ENCODE measurements around the gene CDH23. TPM values are rescaled to one million over a fixed set of nuclear protein-coding genes. Genes with fewer than 3 reads are reported as not detected.

Gene CDH23
- total RNA-seq, 1 experiment from 2014 or later = not detected

GRCh38 chr10:71596127-71596526 is 199.4 kb downstream of the CDH23 start:
- Histone ChIP-seq H4K20me1 (ENCODE audit: low read length) (no peaks in the 10 kb centered on the region), H3F3A (ENCODE audit: low read length, unreplicated experiment) (no peaks in the 10 kb centered on the region), H2AFZ (ENCODE audit: low read length) (no peak overlapping the region), H3K9me3 (ENCODE audit: low read length) (no peaks in the 10 kb centered on the region), H3K4me3 (ENCODE audit: low read length) (no peak overlapping the region), H3K36me3 (ENCODE audit: low read depth, low read length) (no peaks in the 10 kb centered on the region), H3K79me2 (ENCODE audit: low read length) (no peaks in the 10 kb centered on the region), H3K9ac (ENCODE audit: low read length) (no peak overlapping the region), H3K27ac (ENCODE audit: low read length) (no peak overlapping the region), H3K9me2 (replicated peaks; ENCODE audit: low read length) (no peaks in the 10 kb centered on the region), H3K4me1 (ENCODE audit: insufficient read depth, low read length) (no peaks in the 10 kb centered on the region), H3K27me3 (ENCODE audit: low read length) (0 out of 2 replicates have a peak, but pooled peaks cover 4% of the 10 kb centered on the region), H3K4me2 (ENCODE audit: low read length) (no peak overlapping the region)
- ATAC-seq = no peak
- ChIA-PET CTCF (no interaction called here), POLR2A (ENCODE audit: unreplicated experiment) (no interaction called here)
- TF ChIP-seq EZH2 (IDR thresholded peaks at IDR 0.05; ENCODE audit: low read length, unreplicated experiment) (no peak), EZH2phosphoT487 (IDR thresholded peaks at IDR 0.05; ENCODE audit: borderline replicate concordance, low read length) (no peak)
- TF ChIP-seq, protein P1, sequence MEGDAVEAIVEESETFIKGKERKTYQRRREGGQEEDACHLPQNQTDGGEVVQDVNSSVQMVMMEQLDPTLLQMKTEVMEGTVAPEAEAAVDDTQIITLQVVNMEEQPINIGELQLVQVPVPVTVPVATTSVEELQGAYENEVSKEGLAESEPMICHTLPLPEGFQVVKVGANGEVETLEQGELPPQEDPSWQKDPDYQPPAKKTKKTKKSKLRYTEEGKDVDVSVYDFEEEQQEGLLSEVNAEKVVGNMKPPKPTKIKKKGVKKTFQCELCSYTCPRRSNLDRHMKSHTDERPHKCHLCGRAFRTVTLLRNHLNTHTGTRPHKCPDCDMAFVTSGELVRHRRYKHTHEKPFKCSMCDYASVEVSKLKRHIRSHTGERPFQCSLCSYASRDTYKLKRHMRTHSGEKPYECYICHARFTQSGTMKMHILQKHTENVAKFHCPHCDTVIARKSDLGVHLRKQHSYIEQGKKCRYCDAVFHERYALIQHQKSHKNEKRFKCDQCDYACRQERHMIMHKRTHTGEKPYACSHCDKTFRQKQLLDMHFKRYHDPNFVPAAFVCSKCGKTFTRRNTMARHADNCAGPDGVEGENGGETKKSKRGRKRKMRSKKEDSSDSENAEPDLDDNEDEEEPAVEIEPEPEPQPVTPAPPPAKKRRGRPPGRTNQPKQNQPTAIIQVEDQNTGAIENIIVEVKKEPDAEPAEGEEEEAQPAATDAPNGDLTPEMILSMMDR (conservative IDR thresholded peaks at IDR 0.05; ENCODE audit: low read depth, low read length) = no peak
- no TSS peak for BruUV-seq (replicated peaks)
- no peak for DNase-seq
- intact Hi-C loops (cut with micrococcal nuclease) = no loop called here

DNA sequence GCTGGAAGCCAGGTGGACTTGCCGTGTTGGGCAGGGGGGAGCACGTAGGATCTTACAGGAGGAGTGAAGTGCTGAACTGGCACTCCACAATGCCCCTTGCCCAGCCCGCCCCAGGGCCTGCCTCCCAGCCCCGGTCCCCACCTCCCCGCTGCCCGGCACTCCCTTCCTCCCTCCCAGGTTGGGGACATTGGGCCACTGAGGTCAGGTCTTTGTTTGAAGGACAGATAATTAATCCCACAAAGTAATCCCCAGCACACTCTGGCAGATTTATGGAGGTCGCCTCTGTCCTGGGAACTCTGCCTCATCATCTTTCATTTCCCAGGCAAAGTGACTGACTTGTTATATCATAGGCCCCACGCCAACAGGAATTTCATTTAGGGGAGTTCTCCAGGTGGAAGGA is 200.0 kb downstream of the CDH23 start:
- Histone ChIP-seq H2AFZ (ENCODE audit: low read length) (no peak overlapping the region), H3K79me2 (ENCODE audit: low read length) (no peaks in the 10 kb centered on the region), H3K36me3 (ENCODE audit: low read depth, low read length) (no peaks in the 10 kb centered on the region), H3K9me3 (ENCODE audit: low read length) (no peaks in the 10 kb centered on the region), H3K4me2 (ENCODE audit: low read length) (no peak overlapping the region), H3K27me3 (ENCODE audit: low read length) (0 out of 2 replicates have a peak, but pooled peaks cover 4% of the 10 kb centered on the region), H3K27ac (ENCODE audit: low read length) (no peak overlapping the region), H3K9ac (ENCODE audit: low read length) (no peak overlapping the region), H4K20me1 (ENCODE audit: low read length) (no peaks in the 10 kb centered on the region), H3F3A (ENCODE audit: low read length, unreplicated experiment) (no peaks in the 10 kb centered on the region), H3K4me1 (ENCODE audit: insufficient read depth, low read length) (no peaks in the 10 kb centered on the region), H3K9me2 (replicated peaks; ENCODE audit: low read length) (no peaks in the 10 kb centered on the region), H3K4me3 (ENCODE audit: low read length) (no peak overlapping the region)
- no TSS peak for BruUV-seq (replicated peaks)
- POLR2A ChIA-PET (ENCODE audit: unreplicated experiment) = no interaction called here
- DNase-seq (no peak), ATAC-seq (no peak)
- CTCF ChIA-PET = no interaction called here
- TF ChIP-seq, protein P1 (conservative IDR thresholded peaks at IDR 0.05; ENCODE audit: low read depth, low read length) = no peak
- no peak for TF ChIP-seq EZH2 (IDR thresholded peaks at IDR 0.05; ENCODE audit: low read length, unreplicated experiment)
- TF ChIP-seq EZH2phosphoT487 (IDR thresholded peaks at IDR 0.05; ENCODE audit: borderline replicate concordance, low read length) = no peak
- intact Hi-C loops (cut with micrococcal nuclease) = no loop called here

DNA sequence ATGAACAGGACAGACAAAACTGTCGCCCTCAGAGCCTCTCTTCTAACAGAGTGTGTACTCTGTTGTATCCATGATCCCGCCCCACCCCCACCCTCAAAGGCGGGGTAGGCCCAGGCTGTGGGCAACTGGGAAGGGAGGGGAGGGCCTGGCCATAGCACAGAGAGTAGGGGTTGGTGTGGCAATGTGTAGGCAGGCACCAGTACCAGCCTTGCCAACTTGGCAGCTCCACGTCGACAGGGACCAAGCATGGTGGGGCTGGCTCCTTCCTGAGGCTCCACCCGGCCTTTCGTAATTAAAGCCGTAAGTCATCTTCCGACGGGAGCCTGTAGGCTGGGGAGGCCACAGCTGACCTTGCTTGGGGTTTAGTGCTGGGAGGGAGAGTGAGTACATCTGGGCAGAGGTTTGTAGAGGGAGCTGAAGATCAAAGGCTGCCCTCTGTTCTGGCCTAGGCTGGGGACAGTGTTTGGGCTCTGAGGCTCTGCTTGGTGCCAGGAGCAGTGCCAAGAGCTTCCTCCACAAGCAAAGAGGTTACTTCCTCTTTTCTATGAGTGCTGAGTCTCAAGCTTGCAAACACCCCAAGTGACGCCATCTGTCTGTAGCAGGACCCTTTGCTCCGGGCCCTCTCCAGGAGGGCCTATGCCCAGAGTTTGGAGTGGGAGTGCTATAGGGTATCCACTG is 201.2 kb downstream of the CDH23 start:
- no peaks in the 10 kb centered on the region for H3K79me2 ChIP-seq (ENCODE audit: low read length)
- no peak overlapping the region for H3K4me3 ChIP-seq (ENCODE audit: low read length)
- no peaks in the 10 kb centered on the region for H4K20me1 ChIP-seq (ENCODE audit: low read length)
- no peaks in the 10 kb centered on the region for H3K9me2 ChIP-seq (replicated peaks; ENCODE audit: low read length)
- TF ChIP-seq EZH2phosphoT487 (IDR thresholded peaks at IDR 0.05; ENCODE audit: borderline replicate concordance, low read length) (no peak), EZH2 (IDR thresholded peaks at IDR 0.05; ENCODE audit: low read length, unreplicated experiment) (no peak)
- TF ChIP-seq, protein P1 (conservative IDR thresholded peaks at IDR 0.05; ENCODE audit: low read depth, low read length) = no peak
- no peaks in the 10 kb centered on the region for H3K36me3 ChIP-seq (ENCODE audit: low read depth, low read length)
- no peak overlapping the region for H3K9ac ChIP-seq (ENCODE audit: low read length)
- no peak overlapping the region for H3K4me2 ChIP-seq (ENCODE audit: low read length)
- H3K9me3 ChIP-seq (ENCODE audit: low read length) = no peaks in the 10 kb centered on the region
- H3K27me3 ChIP-seq (ENCODE audit: low read length) = no peaks in the 10 kb centered on the region
- ATAC-seq = no peak
- no peak overlapping the region for H3K27ac ChIP-seq (ENCODE audit: low read length)
- ChIA-PET POLR2A (ENCODE audit: unreplicated experiment) (no interaction called here), CTCF (no interaction called here)
- intact Hi-C loops (cut with micrococcal nuclease) = no loop called here
- DNase-seq = no peak
- H3K4me1 ChIP-seq (ENCODE audit: insufficient read depth, low read length) = no peaks in the 10 kb centered on the region
- no TSS peak for BruUV-seq (replicated peaks)
- no peak overlapping the region for H2AFZ ChIP-seq (ENCODE audit: low read length)
- no peaks in the 10 kb centered on the region for H3F3A ChIP-seq (ENCODE audit: low read length, unreplicated experiment)
